DMS 273 treated with DMSO at 0.1 percent for 48 hours (cell line): ENCODE data around the gene LRRN2.
"Not testable (repeated sequence)": the region's sequence is repeated elsewhere in the genome, so short reads cannot be mapped to it uniquely, and the experiment has no call there.

Experiments
- DNase-seq: peaks from one replicate; lab custom pipeline; 2025; lab: John Stamatoyannopoulos, UW

Gene LRRN2

DNA sequence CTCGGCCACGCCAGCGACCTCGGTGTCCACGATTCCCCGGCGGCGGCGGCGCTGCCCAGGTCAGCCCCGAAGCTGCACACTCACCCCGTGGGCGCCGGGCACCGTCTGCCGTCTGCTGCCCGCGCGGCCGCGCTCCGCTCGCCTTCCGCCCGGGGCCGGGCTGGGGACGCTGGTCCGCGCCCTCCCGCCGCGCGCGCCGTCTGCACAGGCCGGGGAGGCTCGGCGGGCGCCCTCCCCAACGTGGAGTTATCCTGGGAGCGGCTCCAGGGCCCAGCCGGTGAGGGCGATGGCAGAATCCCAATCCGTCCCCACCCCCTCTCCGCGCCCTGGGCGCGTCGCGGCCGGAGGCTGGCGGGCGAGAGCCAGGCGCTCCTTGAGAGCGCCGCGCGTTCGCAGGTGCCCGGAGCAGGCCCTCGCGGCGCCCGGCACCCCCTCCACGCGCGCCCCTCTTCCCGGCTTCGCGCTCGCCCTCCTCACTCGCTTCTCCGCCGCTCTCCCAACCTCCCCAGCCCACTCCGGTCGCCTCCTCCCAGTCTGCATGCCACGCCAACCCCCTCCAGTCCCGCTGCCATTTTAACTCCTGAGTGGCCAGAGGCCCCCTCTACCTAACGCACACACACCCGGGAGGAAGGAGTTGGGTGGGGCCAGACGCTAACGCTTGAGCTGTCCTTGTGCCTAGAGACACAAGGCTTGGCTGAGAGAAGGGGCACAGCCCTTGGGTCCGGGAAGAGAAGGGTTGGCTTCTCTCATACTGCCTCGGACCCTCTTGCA lies at the start of gene LRRN2:
Gene LRRN2 (minus strand): TSS at position 503 of the 771 bp plus-strand sequence. CDS start 65,746 bp downstream, outside the sequence.
- DNase-seq = no peak

DNA sequence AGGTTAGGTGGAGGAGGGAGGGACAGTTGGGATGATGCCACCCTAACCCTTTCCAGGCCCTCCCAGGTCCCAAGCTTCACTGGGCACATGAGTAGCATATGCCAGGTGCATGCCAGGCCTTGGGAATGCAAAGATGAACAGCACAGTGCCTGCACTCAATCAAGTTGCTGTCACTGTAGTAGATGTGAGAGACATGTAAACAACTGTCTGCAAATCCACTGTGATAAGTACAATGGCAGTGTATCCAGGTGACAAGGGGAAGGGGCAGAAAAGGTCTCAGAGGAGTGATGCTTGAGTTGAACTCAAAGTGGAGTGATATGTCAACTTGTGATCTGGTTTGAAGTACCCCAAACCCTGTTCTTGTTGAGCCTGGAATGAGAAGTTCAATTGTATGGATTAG lies 49.5 kb upstream of the LRRN2 start:
- DNase-seq = no peak

- DNase-seq = no peak
Measured at GRCh38 chr1:204733869-204734596, 48.5 kb upstream of the LRRN2 start.

GRCh38 chr1:204733289-204733688 lies 47.8 kb upstream of the LRRN2 start:
- DNase-seq = no peak

- no peak for DNase-seq
Measured at GRCh38 chr1:204731985-204732575, 46.5 kb upstream of the LRRN2 start.

DNA sequence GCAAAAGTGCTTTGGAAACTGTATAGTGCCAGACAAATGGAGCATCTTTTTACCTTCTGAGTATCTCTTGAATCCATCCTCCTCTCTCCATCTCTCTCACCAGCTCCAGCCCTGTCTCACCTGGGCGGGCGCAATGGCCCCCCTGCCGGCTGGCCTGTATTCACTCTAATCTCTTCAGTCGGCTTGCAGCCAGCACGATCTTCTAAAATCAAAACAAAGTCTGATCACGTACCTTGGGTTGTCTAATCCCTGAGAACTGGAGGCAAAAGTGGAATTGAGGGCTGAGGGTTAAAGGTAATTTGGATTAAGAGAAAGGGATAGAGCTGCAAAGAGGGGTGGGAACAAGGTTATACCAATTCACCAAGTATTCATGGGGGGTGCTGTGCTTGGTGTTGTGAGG lies 46.0 kb upstream of the LRRN2 start:
- DNase-seq = no peak

GRCh38 chr1:204730826-204731459 lies 45.4 kb upstream of the LRRN2 start:
- no peak for DNase-seq

GRCh38 chr1:204729516-204729915 lies 44.0 kb upstream of the LRRN2 start:
- DNase-seq = no peak

DNA sequence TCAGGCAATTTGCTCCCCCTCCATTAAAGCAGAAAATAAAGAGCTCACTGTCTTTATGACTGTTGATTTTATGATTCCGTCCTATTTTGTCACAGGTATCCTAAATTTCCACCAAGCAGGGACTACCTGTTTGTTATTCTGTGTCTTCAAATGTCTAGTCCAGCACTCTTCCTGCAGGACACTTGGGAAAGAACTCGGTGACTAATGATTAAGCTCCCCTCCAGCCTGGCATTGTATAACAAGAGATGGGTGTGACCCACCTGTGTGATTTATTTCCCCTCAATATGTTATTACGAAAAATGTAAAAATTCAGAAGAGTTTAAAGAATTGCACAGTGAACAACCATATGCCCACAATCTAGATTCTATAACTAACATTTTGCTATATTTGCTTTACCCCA lies 42.9 kb upstream of the LRRN2 start:
- DNase-seq = no peak

GRCh38 chr1:204728045-204728444 lies 42.5 kb upstream of the LRRN2 start:
- DNase-seq = no peak

DNA sequence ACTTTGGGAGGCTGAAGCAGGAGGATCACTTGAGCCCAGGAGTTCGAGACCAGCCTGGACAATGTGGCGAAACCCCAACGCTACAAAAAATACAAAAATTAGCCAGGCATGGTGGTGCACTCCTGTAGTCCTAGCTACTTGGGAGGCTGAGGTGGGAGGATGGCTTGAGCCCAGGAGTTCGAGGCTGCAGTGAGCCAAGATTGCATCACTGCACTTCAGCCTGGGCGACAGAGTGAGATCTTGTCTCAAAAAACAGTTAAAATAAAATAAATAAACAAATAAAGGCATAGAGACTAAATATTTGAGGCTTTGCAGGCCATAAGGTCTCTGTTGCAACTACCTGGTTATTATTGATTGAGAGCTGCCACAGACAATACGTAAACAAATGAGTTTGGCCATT lies 41.9 kb upstream of the LRRN2 start:
- DNase-seq = not testable (repeated sequence)

- DNase-seq = no peak
Measured at GRCh38 chr1:204726478-204726877, 40.9 kb upstream of the LRRN2 start.

DNA sequence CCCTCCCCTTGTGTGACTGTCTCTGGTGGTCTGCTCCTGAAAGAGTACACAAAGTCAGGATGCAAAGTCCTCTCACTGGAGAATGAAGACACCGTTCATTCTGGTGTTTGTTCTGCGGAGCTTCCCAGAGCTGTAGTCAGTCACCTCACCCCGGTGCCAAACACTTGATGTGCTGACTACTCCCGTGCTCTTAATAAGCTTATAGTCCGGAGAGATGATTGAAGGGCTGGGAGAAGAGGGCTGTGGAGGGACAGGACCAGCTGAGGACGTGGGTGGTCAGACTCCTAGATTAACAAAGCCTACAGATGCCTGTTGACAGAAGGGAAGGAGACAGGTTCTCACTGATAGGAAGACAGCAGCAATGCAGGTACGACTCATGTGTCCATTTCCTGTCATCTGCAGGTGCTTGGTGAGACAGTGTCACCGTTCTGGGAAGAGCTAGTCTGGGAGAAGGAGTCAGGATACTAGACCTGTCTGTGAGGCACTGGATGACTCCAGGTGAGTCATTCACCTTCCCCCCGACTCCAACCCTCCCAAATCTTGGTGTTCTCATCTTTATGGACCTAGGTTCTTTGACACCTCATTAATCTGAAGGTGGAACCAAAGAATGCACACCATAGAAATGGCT lies 40.4 kb upstream of the LRRN2 start:
- no peak for DNase-seq

- no peak for DNase-seq
Measured at GRCh38 chr1:204723131-204723787, 37.7 kb upstream of the LRRN2 start.

DNA sequence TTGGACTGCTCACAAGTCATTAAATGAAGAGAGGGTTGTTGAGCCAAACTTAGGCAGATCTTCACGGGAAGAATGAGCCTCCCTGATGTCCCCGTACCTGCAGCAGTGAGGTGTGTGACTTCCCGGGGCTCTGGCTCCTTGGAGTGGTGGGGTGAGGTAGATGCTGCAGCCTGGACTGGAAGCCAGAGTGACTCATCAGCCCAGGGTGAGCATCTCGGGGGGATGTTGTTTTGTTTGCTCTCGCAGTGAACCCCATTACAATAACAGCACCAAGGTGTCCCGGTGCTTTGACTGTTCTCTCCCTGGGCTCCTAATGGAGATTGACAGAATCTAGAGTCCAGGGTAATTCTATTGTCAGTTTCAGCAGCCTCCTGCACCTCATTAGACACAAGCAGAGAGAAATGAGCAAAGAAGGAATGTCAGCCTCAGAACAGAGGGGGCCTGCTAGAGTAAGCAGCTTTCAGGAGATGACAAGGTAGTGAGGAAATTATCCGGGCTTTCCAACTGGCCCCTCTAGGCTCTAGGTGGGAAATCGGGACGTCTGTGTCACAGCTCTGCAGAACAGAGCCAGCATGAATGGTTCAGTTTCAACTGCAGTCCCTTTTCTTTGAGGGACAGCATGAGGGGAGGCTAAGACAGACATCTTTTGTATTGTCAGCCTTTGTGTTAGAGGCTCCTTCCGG lies 36.0 kb upstream of the LRRN2 start:
- no peak for DNase-seq

DNA sequence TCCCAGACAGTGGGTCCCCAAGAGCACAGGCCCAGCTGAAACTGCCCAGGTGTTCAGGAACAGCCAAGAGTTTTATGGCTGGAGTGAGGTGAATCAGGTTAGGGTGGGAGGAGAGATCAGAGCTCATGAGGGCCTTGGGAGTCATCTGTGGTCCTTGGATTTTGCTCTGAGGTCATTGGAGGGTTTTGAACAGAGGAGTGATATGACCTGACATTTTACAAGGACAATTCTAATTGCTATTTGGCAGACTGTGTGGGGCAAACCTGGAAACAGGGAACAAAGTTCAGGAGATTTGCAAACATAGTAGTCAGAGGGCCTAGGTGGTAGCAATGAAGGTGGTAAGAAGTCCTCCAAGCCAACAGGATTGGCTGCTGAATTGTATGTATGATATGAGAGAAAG lies 31.1 kb upstream of the LRRN2 start:
- no peak for DNase-seq

DNA sequence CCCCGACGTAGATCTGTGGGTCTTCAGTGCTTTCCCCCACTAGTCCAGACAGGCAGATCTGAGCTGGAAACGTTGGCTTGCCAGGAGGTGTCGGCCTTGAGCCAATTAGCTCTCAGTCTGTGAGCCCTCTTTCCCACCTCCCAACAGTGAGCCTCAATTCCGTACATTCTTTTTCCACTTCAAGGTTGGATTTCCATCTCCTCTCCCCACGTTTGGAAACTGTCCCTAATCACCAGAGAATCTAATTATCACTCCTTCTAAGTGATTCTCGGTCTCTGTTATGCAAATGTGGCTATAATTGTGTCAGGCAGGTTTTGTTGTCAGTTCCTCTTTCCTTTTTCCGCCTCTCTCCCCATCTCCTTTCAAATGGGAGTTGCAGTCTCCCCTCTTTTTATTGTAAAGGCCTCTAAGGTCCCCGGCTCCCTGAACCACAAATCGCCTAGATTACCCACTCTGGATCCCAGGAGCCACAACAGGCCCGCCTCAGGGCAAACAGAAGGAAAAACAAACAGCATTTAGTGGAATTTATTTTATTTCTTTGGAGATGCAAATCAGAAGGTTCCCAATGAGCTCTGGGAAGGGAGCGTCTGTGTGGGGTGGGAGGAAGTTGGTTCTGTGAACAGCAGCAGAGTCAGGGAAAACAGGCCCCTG lies 29.4 kb upstream of the LRRN2 start:
- DNase-seq = no peak

DNA sequence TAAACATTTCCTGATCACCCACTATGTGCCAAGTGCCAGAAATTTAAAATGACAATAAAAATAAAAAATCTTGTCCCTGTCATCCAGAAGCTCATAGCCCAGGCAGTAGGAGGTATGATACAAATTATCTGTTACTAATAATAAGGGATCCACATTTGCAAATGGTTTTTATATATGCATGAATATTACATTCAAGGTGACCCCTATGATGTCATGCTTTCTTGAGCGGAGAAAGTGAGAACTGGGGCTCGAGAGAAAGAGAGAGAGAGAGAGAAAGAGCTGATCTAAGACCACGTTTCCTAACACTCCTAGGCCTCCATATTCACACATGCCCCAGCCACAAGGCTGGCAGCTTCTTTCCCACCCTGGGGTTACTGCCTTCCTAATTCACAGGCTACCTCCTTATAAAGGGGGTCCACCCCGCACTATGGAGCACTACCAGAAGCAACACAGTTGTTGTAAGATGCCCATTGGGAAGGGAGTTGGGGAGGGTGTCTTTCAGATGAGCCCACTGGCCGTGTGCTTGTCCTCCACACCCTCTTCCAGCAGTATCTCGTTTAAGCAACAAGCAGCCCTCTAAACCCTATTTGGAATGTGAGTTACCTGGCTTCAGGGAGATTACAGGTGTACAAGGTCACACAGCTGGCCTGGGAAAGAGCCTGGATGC lies 28.8 kb upstream of the LRRN2 start:
- DNase-seq = no peak

DNA sequence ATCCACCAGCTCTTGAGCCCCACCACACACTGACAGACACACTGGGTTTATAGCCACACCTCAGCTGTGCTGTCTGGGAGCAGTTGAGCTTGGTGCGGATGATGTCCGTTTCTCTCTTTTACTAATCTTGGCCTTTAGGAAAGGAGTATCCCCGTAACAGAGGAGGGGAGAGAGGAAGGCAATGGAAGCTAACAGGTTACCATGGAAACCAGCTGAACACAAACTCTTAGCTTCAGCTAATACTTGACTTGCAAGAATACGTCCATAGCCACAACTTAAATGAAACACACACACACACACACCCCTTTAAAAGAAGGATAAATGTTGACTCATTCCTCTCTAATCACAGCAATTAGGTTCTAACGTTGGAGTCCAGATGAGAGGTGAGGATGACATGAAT lies 28.0 kb upstream of the LRRN2 start:
- DNase-seq = no peak
